Naive thymus-derived CD4-positive, alpha-beta T cell (primary cell): ENCODE results near the gene PIGT. TPM values are rescaled to one million over a fixed set of nuclear protein-coding genes. Genes with fewer than 3 reads are reported as not detected.
"Not testable (repeated sequence)": the region's sequence is repeated elsewhere in the genome, so short reads cannot be mapped to it uniquely, and the experiment has no call there.

Experiments used
- ATAC-seq: fragments of 150-1000 bp; cut with Tn5 transposase; 2 replicates; pipeline ENCODE4 v1.10.0; 2021; ENCODE audit warnings: mild to moderate bottlenecking, moderate library complexity
- CTCF ChIA-PET: fragments of 350-600 bp; sonication (Branson Sonifier 250); formaldehyde crosslinking; loops from one replicate; lab custom pipeline; 2021; ENCODE audit warnings: antibody characterized with exemption; lab: Charles Lee
- POLR2A ChIA-PET: fragments of 350-600 bp; sonication (Branson Sonifier 250); formaldehyde crosslinking; loops from one replicate; lab custom pipeline; 2021; ENCODE audit warnings: antibody characterized with exemption, inconsistent platforms; lab: Charles Lee
- DNase-seq, 9 donors: peaks; one replicate each; pipeline versions ENCODE4 v3.0.0 to v3.0.0-alpha.2; 2020 to 2022; ENCODE audit warnings: mixed read lengths in 1 of 9
- H3K27ac ChIP-seq: one replicate; pipeline ENCODE4 v1.7.0; 2013; ENCODE audit warnings: mild to moderate bottlenecking, low read depth, low read length, moderate library complexity
- H3K27me3 ChIP-seq, 2 donors: one replicate each; pipeline ENCODE4 v1.7.0; 2013; ENCODE audit warnings: low read length in 2 of 2, mild to moderate bottlenecking in 2 of 2, moderate library complexity in 2 of 2; ENCODE audit not compliant: control insufficient read depth in 2 of 2, insufficient read depth in 2 of 2
- H3K36me3 ChIP-seq, 3 experiments: 1 replicate in 2 of 3; 2 replicates in 1 of 3; pipeline ENCODE4 v1.7.0; 2013; ENCODE audit warnings: low read length in 3 of 3, mild to moderate bottlenecking in 3 of 3, moderate library complexity in 1 of 3; ENCODE audit not compliant: insufficient read depth in 3 of 3, control insufficient read depth in 2 of 3
- H3K4me1 ChIP-seq, 2 donors: one replicate each; pipeline ENCODE4 v1.7.0; 2013; ENCODE audit warnings: low read length in 2 of 2, mild to moderate bottlenecking in 2 of 2, moderate library complexity in 1 of 2; ENCODE audit not compliant: control insufficient read depth in 2 of 2, insufficient read depth in 2 of 2
- H3K4me3 ChIP-seq: 2 replicates; pipeline ENCODE4 v1.7.0; 2013; ENCODE audit warnings: mild to moderate bottlenecking, low read length
- H3K9me3 ChIP-seq, 3 experiments: 1 replicate in 2 of 3; 2 replicates in 1 of 3; pipeline ENCODE4 v1.7.0; 2013; ENCODE audit warnings: low read length in 3 of 3; ENCODE audit not compliant: control insufficient read depth in 2 of 3
- H3K27ac Mint-ChIP-seq, 9 donors: one replicate each; pipeline ENCODE4 v1.8.0; 2020 to 2022; ENCODE audit warnings: mixed read lengths in 9 of 9, mild to moderate bottlenecking in 8 of 9, moderate library complexity in 5 of 9, inconsistent platforms in 2 of 9
- H3K27me3 Mint-ChIP-seq, 5 donors: one replicate each; pipeline ENCODE4 v1.8.0; 2021 to 2022; ENCODE audit warnings: mixed read lengths in 5 of 5, mild to moderate bottlenecking in 1 of 5
- H3K36me3 Mint-ChIP-seq, 5 donors: one replicate each; pipeline ENCODE4 v1.8.0; 2020 to 2022; ENCODE audit warnings: mixed read lengths in 5 of 5, mild to moderate bottlenecking in 3 of 5, inconsistent platforms in 1 of 5
- H3K4me1 Mint-ChIP-seq, 7 donors: one replicate each; pipeline ENCODE4 v1.8.0; 2020 to 2022; ENCODE audit warnings: mixed read lengths in 7 of 7, mild to moderate bottlenecking in 3 of 7, inconsistent platforms in 1 of 7
- H3K4me3 Mint-ChIP-seq, 10 donors: one replicate each; pipeline ENCODE4 v1.8.0; 2020 to 2022; ENCODE audit warnings: mild to moderate bottlenecking in 10 of 10, mixed read lengths in 10 of 10, moderate library complexity in 6 of 10, inconsistent platforms in 2 of 10
- H3K9me3 Mint-ChIP-seq, 11 donors: one replicate each; pipeline ENCODE4 v1.8.0; 2020 to 2022; ENCODE audit warnings: mixed read lengths in 11 of 11, mild to moderate bottlenecking in 4 of 11, inconsistent platforms in 1 of 11, moderate library complexity in 1 of 11
- intact Hi-C, 2 donors: fragments of 100-400 bp; cut with micrococcal nuclease; formaldehyde crosslinking; loops; one replicate each; pipeline ENCODE4 v1.15.1; 2023
- microRNA-seq: library from miRNA; unstranded; fragments of <30 nt; microRNA quantifications from one replicate; pipeline ENCODE4 v1.2.0, GENCODE V29; 2022; ENCODE audit warnings: borderline microRNAs expressed
- polyA plus RNA-seq, 2 donors: library from polyadenylated mRNA; unstranded; fragments of 300-500 nt; fragmentation: Illumina TruSeq; gene quantifications; one replicate each; pipeline ENCODE4 v1.2.3, GENCODE V29; 2021
- total RNA-seq, 6 experiments: library from RNA in 5 of 6; stranded (reverse) in 5 of 6; gene quantifications; 1 replicate in 5 of 6; 2 replicates in 1 of 6; pipeline ENCODE4 v1.2.3 and lab custom pipeline; 2021 to 2026

PIGT gene
- total and polyA plus RNA-seq, 7 experiments from 2014 or later, result 78.7 to 140 (median 85.0) TPM

GRCh38 chr20:45470937-45471336 is 55.0 kb downstream of the PIGT start:
- no peak for ATAC-seq
- Histone ChIP-seq H3K27ac (no peak overlapping the region), H3K9me3 (no peaks in the 10 kb centered on the region), H3K4me1 (peaks cover 3 to 7% of the 10 kb centered on the region in 2 donors), H3K4me3 (no peak overlapping the region), H3K36me3 (no peaks in the 10 kb centered on the region), H3K27me3 (peaks cover 0 to 8% of the 10 kb centered on the region in 2 donors)
- intact Hi-C loops, result no loop called here
- peaks cover 34 to 46% (median 39%) of the 10 kb centered on the region in 5 donors for H3K27me3 Mint-ChIP-seq
- POLR2A ChIA-PET, result no interaction called here
- H3K27ac Mint-ChIP-seq, result no peak overlapping the region
- H3K4me1 Mint-ChIP-seq, result peaks cover 0 to 7% (median 4%) of the 10 kb centered on the region in 7 donors
- peaks cover 0 to 2% (median 0%) of the 10 kb centered on the region in 11 donors for H3K9me3 Mint-ChIP-seq
- peaks cover 0 to 4% (median 0%) of the 10 kb centered on the region in 5 donors for H3K36me3 Mint-ChIP-seq
- CTCF ChIA-PET, result no interaction called here
- no peak for DNase-seq
- H3K4me3 Mint-ChIP-seq, result peak overlapping the region; percentile 33 to 77 (median 66)

DNA sequence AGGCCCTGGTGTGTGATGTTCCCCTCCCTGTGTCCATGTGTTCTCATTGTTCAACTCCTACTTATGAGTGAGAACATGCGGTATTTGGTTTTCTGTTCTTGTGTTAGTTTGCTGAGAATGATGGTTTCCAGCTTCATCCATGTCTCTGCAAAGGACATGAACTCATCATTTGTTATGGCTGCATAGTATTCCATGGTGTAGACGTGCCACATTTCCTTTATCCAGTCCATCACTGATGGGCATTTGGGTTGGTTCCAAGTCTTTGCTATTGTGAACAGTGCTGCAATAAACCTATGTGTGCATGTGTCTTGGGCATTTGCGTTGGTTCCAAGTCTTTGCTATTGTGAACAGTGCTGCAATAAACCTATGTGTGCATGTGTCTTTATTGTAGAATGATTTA is 56.3 kb downstream of the PIGT start:
- peaks cover 27 to 39% (median 33%) of the 10 kb centered on the region in 5 donors for H3K27me3 Mint-ChIP-seq
- H3K36me3 ChIP-seq, intact Hi-C loops, H3K9me3 Mint-ChIP-seq, H3K4me1 ChIP-seq, H3K36me3 Mint-ChIP-seq, H3K27ac Mint-ChIP-seq, H3K27ac ChIP-seq, H3K4me1 Mint-ChIP-seq, H3K27me3 ChIP-seq, DNase-seq, H3K4me3 ChIP-seq, ATAC-seq, POLR2A ChIA-PET, CTCF ChIA-PET, H3K9me3 ChIP-seq: not testable (repeated sequence)
- peak overlapping the region in 1 of 10 donors; percentile 29 for H3K4me3 Mint-ChIP-seq

Small RNAs within 50 kb of the gene (microRNA-seq; reads per million reads assigned to microRNA genes)
- not detected for gene MIR6812

Other genes starting within 250 kb of the PIGT start
- gene PI3, start 241.2 kb upstream of the PIGT start, total RNA-seq, result not detected
- gene PI3, start 241.2 kb upstream of the PIGT start, polyA plus RNA-seq, result not detected
- not detected for gene SEMG1, start 209.1 kb upstream of the PIGT start, total RNA-seq
- gene SEMG1, start 209.1 kb upstream of the PIGT start, polyA plus RNA-seq, result not detected
- not detected for gene SEMG2, start 194.8 kb upstream of the PIGT start, total RNA-seq
- gene SEMG2, start 194.8 kb upstream of the PIGT start, polyA plus RNA-seq, result not detected
- gene SLPI, start 161.6 kb upstream of the PIGT start, total RNA-seq, result under 1 TPM in 1 of 5 experiments, not detected in 4; 0.96 TPM
- gene SLPI, start 161.6 kb upstream of the PIGT start, polyA plus RNA-seq, result not detected
- gene RBPJL, start 109.3 kb upstream of the PIGT start, total RNA-seq, result not detected
- gene RBPJL, start 109.3 kb upstream of the PIGT start, polyA plus RNA-seq, result not detected
- gene MATN4, start 107.8 kb upstream of the PIGT start, total RNA-seq, result 1 to 10 TPM in 1 of 5 experiments, not detected in 4; 2.3 TPM
- gene MATN4, start 107.8 kb upstream of the PIGT start, polyA plus RNA-seq, result not detected
- gene SDC4, start 67.7 kb upstream of the PIGT start, total RNA-seq, result 10 to 100 TPM in 1 of 5 experiments, 1 to 10 TPM in 1, under 1 TPM in 3; 0.38 to 46.7 (median 0.56) TPM
- under 1 TPM in 1 of 2 donors, not detected in 1; 0.21 TPM for gene SDC4, start 67.7 kb upstream of the PIGT start, polyA plus RNA-seq
- gene SYS1, start 53.0 kb upstream of the PIGT start, total RNA-seq, result 100 to 1,000 TPM in 1 of 5 experiments, 10 to 100 TPM in 4; 23.9 to 111 (median 67.1) TPM
- gene SYS1, start 53.0 kb upstream of the PIGT start, polyA plus RNA-seq, result 10 to 100 TPM; 34.5 to 42.3 TPM
- gene TP53TG5, start 37.8 kb upstream of the PIGT start, total RNA-seq, result under 1 TPM in 3 of 5 experiments, not detected in 2; 0.19 to 0.48 (median 0.46) TPM
- gene TP53TG5, start 37.8 kb upstream of the PIGT start, polyA plus RNA-seq, result under 1 TPM; 0.14 to 0.24 TPM
- 10 to 100 TPM; 12.2 to 22.7 (median 16.3) TPM for gene DBNDD2, start 7.9 kb upstream of the PIGT start, total RNA-seq
- 10 to 100 TPM; 15.3 to 22.9 TPM for gene DBNDD2, start 7.9 kb upstream of the PIGT start, polyA plus RNA-seq
- 1 to 10 TPM in 2 of 5 experiments, under 1 TPM in 2, not detected in 1; 0.36 to 1.7 (median 1.0) TPM for gene WFDC2, start 53.6 kb downstream of the PIGT start, total RNA-seq
- gene WFDC2, start 53.6 kb downstream of the PIGT start, polyA plus RNA-seq, result not detected
- gene SPINT3, start 99.5 kb downstream of the PIGT start, total RNA-seq, result not detected
- gene SPINT3, start 99.5 kb downstream of the PIGT start, polyA plus RNA-seq, result not detected
- not detected for gene WFDC6, start 123.3 kb downstream of the PIGT start, total RNA-seq
- not detected for gene WFDC6, start 123.3 kb downstream of the PIGT start, polyA plus RNA-seq
- gene EPPIN, start 131.3 kb downstream of the PIGT start, total RNA-seq, result not detected
- gene EPPIN, start 131.3 kb downstream of the PIGT start, polyA plus RNA-seq, result not detected
- gene WFDC8, start 163.1 kb downstream of the PIGT start, total RNA-seq, result not detected
- not detected for gene WFDC8, start 163.1 kb downstream of the PIGT start, polyA plus RNA-seq
- not detected for gene WFDC10A, start 213.6 kb downstream of the PIGT start, total RNA-seq
- gene WFDC10A, start 213.6 kb downstream of the PIGT start, polyA plus RNA-seq, result not detected
- not detected for gene WFDC9, start 215.1 kb downstream of the PIGT start, total RNA-seq
- not detected for gene WFDC9, start 215.1 kb downstream of the PIGT start, polyA plus RNA-seq